CD4-positive, alpha-beta T cell (primary cell): ENCODE data around the gene SEMA4D. TPM values are rescaled to one million over a fixed set of nuclear protein-coding genes. Genes with fewer than 3 reads are reported as not detected.

Experiments
- ATAC-seq: fragments of 200-7000 bp; cut with Tn5 transposase; one replicate; pipeline ENCODE4 v1.10.0; 2022; ENCODE audit warnings: mild to moderate bottlenecking; ENCODE audit not compliant: poor library complexity
- CTCF ChIA-PET: fragments of 350-600 bp; sonication (Branson Sonifier 250); formaldehyde crosslinking; loops from one replicate; lab custom pipeline; 2021; ENCODE audit warnings: antibody characterized with exemption, inconsistent platforms; lab: Charles Lee
- POLR2A ChIA-PET: fragments of 350-600 bp; sonication (Branson Sonifier 250); formaldehyde crosslinking; loops from one replicate; lab custom pipeline; 2021; ENCODE audit warnings: antibody characterized with exemption, inconsistent platforms; lab: Charles Lee
- DNase-seq, 14 experiments: peaks; one replicate each; pipeline ENCODE4 v3.0.0-alpha.2; 2013 to 2020; ENCODE audit warnings: mixed read lengths in 2 of 14
- H3K27ac ChIP-seq, 2 donors: one replicate each; pipeline versions ENCODE4 v1.5.1 to v1.7.0; 2013; ENCODE audit warnings: low read length in 2 of 2, low read depth in 1 of 2, mild to moderate bottlenecking in 1 of 2
- H3K27me3 ChIP-seq, 2 experiments: 1 replicate in 1 of 2; 2 replicates in 1 of 2; pipeline versions ENCODE4 v1.6.1 to v1.7.0; 2013; ENCODE audit warnings: low read length in 2 of 2, control low read depth in 1 of 2, mild to moderate bottlenecking in 1 of 2, moderate library complexity in 1 of 2; ENCODE audit not compliant: insufficient read depth in 2 of 2, control insufficient read depth in 1 of 2
- H3K36me3 ChIP-seq: one replicate; pipeline ENCODE4 v1.6.1; 2013; ENCODE audit warnings: low read length, control low read depth; ENCODE audit not compliant: insufficient read depth
- H3K4me1 ChIP-seq: one replicate; pipeline ENCODE4 v1.6.1; 2013; ENCODE audit warnings: low read length, control low read depth; ENCODE audit not compliant: insufficient read depth
- H3K4me3 ChIP-seq: one replicate; pipeline ENCODE4 v1.5.1; 2013; ENCODE audit warnings: mild to moderate bottlenecking, low read length, moderate library complexity
- H3K9me3 ChIP-seq, 2 experiments: 1 replicate in 1 of 2; 2 replicates in 1 of 2; pipeline versions ENCODE4 v1.6.1 to v1.7.0; 2013; ENCODE audit warnings: low read length in 2 of 2, mild to moderate bottlenecking in 2 of 2, control low read depth in 1 of 2, moderate library complexity in 1 of 2; ENCODE audit not compliant: control insufficient read depth in 1 of 2, insufficient read depth in 1 of 2
- H3K27ac Mint-ChIP-seq: one replicate; pipeline ENCODE4 v1.8.0; 2020; ENCODE audit warnings: mixed read lengths
- H3K27me3 Mint-ChIP-seq: one replicate; pipeline ENCODE4 v1.8.0; 2021; ENCODE audit warnings: mixed read lengths
- H3K36me3 Mint-ChIP-seq: one replicate; pipeline ENCODE4 v1.8.0; 2021; ENCODE audit warnings: low read depth, mixed read lengths
- H3K4me1 Mint-ChIP-seq: one replicate; pipeline ENCODE4 v1.8.0; 2021; ENCODE audit warnings: low read depth, mixed read lengths
- H3K4me3 Mint-ChIP-seq: one replicate; pipeline ENCODE4 v1.8.0; 2020; ENCODE audit warnings: mild to moderate bottlenecking, mixed read lengths
- H3K9me3 Mint-ChIP-seq: one replicate; pipeline ENCODE4 v1.8.0; 2020; ENCODE audit warnings: mixed read lengths
- intact Hi-C, 2 experiments: fragments of 100-400 bp; cut with DNase I in 1 of 2; cut with micrococcal nuclease in 1 of 2; formaldehyde crosslinking; loops; one replicate each; pipeline versions ENCODE4 v1.15.1 to v1.9.0; 2023 to 2025; cut with DNase I, micrococcal nuclease
- total RNA-seq, 174 experiments: library from RNA in 2 of 174; stranded (reverse) in 2 of 174; gene quantifications; one replicate each; pipeline ENCODE4 v1.2.3 and lab custom pipeline; 2021 to 2026
- TF ChIP-seq, protein P1 (sequence below): fragments of 200-600 bp; IDR thresholded peaks from one replicate; pipeline ENCODE4 v1.8.0; 2022; ENCODE audit warnings: antibody characterized with exemption, mild to moderate bottlenecking

The SEMA4D gene
- total RNA-seq, 2 experiments from 2014 or later = 399 to 430 TPM

DNA sequence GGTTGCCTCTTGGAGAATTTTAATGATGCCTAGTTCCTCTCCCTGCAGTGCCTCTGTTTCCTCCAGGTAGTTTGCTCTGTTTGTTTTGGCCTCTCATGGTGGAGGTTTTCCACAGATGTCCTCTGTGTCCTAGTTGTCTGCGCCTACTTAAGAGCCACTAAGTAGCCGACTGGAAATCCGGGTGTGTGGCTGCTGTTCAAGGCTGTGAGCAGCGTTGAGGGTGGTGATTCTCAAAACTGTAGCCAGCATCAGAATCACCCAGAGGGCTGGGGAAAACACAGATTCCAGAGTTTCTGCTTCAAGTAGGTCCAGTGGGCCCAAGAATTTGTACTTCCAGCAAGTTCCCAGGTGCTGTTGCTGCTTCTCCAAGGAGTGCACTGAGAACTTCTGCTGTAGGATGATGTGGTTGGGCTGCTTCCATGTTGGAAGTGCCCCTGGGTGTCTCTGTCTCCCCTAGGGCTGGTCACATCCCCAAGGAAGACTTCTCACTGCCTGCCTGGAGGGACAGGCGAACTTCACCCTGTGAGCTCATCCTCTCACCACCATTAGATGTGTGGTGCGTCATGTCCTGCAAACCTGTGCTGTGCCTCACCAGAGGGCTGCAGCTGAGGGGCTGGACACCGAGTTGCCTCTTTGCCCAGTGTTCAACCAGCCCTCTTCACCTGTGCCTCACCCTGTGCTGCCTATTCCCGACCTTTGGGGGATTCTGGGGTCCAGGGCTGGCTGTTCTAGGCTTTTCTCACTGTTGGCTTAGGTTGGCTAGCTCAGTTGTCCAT, 144.9 kb downstream of the SEMA4D start:
- no peaks in the 10 kb centered on the region for H3K27me3 ChIP-seq
- H3K4me1 ChIP-seq = peaks cover 28% of the 10 kb centered on the region
- POLR2A ChIA-PET = no interaction called here
- no peak for ATAC-seq
- TF ChIP-seq, protein P1, sequence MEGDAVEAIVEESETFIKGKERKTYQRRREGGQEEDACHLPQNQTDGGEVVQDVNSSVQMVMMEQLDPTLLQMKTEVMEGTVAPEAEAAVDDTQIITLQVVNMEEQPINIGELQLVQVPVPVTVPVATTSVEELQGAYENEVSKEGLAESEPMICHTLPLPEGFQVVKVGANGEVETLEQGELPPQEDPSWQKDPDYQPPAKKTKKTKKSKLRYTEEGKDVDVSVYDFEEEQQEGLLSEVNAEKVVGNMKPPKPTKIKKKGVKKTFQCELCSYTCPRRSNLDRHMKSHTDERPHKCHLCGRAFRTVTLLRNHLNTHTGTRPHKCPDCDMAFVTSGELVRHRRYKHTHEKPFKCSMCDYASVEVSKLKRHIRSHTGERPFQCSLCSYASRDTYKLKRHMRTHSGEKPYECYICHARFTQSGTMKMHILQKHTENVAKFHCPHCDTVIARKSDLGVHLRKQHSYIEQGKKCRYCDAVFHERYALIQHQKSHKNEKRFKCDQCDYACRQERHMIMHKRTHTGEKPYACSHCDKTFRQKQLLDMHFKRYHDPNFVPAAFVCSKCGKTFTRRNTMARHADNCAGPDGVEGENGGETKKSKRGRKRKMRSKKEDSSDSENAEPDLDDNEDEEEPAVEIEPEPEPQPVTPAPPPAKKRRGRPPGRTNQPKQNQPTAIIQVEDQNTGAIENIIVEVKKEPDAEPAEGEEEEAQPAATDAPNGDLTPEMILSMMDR = no peak
- Mint-ChIP-seq H3K27ac (peak overlapping the region; percentile 14), H3K36me3 (peaks cover 100% of the 10 kb centered on the region), H3K4me1 (peaks cover 38% of the 10 kb centered on the region), H3K27me3 (no peaks in the 10 kb centered on the region), H3K9me3 (no peaks in the 10 kb centered on the region), H3K4me3 (no peak overlapping the region)
- intact Hi-C loops = no loop called here
- H3K36me3 ChIP-seq = peaks cover 99% of the 10 kb centered on the region
- H3K9me3 ChIP-seq = no peaks in the 10 kb centered on the region
- CTCF ChIA-PET = no interaction called here
- H3K27ac ChIP-seq = peak overlapping the region in 1 of 2 donors; percentile 14
- no peak for DNase-seq
- H3K4me3 ChIP-seq = no peak overlapping the region

DNA sequence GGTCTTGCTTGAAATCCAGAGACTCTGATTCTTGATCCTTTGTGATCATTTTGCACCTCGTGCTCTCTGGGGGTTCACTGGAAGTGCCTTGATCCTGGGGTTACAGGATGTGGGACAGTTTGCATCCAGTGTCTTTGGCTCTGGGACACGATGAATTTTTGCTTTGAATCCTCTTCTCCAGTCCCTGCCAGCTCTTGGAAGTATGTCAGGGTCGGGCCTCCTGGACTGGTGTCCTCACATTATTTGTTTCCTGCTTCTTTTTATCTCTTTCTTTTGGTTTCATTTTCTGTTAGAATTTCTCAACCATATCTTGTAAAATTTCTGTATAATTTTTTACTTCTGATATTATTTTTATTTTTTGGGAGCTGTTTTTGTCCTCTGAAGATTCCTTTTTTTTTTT, 145.5 kb downstream of the SEMA4D start:
- intact Hi-C loops = no loop called here
- ChIA-PET CTCF (no interaction called here), POLR2A (no interaction called here)
- Mint-ChIP-seq H3K9me3 (no peaks in the 10 kb centered on the region), H3K27ac (peak overlapping the region; percentile 14), H3K4me1 (peaks cover 38% of the 10 kb centered on the region), H3K4me3 (no peak overlapping the region), H3K36me3 (peaks cover 100% of the 10 kb centered on the region), H3K27me3 (no peaks in the 10 kb centered on the region)
- peaks cover 25% of the 10 kb centered on the region for H3K4me1 ChIP-seq
- ATAC-seq = no peak
- no peak overlapping the region for H3K4me3 ChIP-seq
- no peaks in the 10 kb centered on the region for H3K27me3 ChIP-seq
- H3K9me3 ChIP-seq = no peaks in the 10 kb centered on the region
- peak in 1 of 14 experiments; percentile 23 for DNase-seq
- H3K36me3 ChIP-seq = peaks cover 99% of the 10 kb centered on the region
- H3K27ac ChIP-seq = peak overlapping the region in 1 of 2 donors; percentile 20
- TF ChIP-seq, protein P1 = no peak

DNA sequence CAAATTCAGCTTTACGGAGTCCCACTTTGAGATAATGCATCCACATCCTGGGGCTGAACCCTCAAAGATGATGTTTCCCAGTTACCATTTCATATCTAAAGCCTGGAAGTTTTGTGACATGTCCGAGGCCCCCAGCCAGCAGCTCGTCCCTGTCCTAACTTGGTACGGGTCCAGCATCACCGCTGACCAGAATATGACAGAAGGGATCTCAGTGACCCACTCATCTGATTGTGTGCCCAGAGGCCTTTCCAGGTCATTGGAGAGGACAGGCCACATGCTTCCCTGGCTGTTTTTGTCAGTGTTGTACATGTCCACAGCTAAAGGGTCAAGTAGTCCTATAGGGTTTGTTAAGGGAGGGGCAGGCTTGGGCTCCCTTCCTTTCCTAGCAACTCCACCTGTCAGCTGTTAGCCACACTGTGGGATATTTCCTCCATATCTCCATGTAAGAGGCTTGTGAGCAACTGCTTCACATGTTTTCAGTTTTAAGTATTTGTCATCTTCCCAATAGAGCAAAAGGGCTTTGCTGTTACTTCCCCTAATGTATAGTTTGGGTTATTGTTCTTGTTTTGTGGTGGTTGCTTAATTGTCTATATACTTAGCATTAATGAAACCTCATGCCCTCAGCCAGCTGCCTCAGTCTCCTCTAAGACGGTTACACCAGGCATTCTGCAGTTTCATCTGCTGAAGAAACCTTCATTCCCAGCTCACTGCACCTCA, 146.2 kb downstream of the SEMA4D start:
- ChIA-PET POLR2A (no interaction called here), CTCF (interaction anchor here (0.5 kb wide), 1 partner anchor 200 kb away, joined by 3 read pairs; no protein-coding TSS in a partner anchor)
- Mint-ChIP-seq H3K4me3 (no peak overlapping the region), H3K27me3 (no peaks in the 10 kb centered on the region), H3K4me1 (peaks cover 38% of the 10 kb centered on the region), H3K27ac (peak overlapping the region; percentile 30), H3K36me3 (peaks cover 100% of the 10 kb centered on the region), H3K9me3 (no peaks in the 10 kb centered on the region)
- DNase-seq (no peak), ATAC-seq (no peak)
- Histone ChIP-seq H3K4me1 (peaks cover 25% of the 10 kb centered on the region), H3K36me3 (peaks cover 99% of the 10 kb centered on the region), H3K9me3 (no peaks in the 10 kb centered on the region), H3K27me3 (no peaks in the 10 kb centered on the region), H3K27ac (peak overlapping the region in 1 of 2 donors; percentile 20), H3K4me3 (no peak overlapping the region)
- TF ChIP-seq, protein P1 = no peak
- intact Hi-C loops = no loop called here
